Activated T-cell treated with anti-CD3 and anti-CD28 coated beads, Interleukin-2, amount 50 U/mL, for 24 hours (primary cell): ENCODE data around the gene YEATS2.
"Not testable (repeated sequence)": the region's sequence is repeated elsewhere in the genome, so short reads cannot be mapped to it uniquely, and the experiment has no call there.

ENCODE experiments used
- DNase-seq: peaks from one replicate; pipeline ENCODE4 v3.0.0-alpha.2; 2020
- H3K27ac Mint-ChIP-seq: 2 replicates; pipeline ENCODE4 v1.8.0; 2020; ENCODE audit warnings: mild to moderate bottlenecking, mixed read lengths
- H3K27me3 Mint-ChIP-seq: 2 replicates; pipeline ENCODE4 v1.8.0; 2020; ENCODE audit warnings: mixed read lengths
- H3K36me3 Mint-ChIP-seq: 2 replicates; pipeline ENCODE4 v1.8.0; 2020; ENCODE audit warnings: low read depth, mixed read lengths
- H3K4me1 Mint-ChIP-seq: 2 replicates; pipeline ENCODE4 v1.8.0; 2020; ENCODE audit warnings: low read depth, mixed read lengths
- H3K4me3 Mint-ChIP-seq: 2 replicates; pipeline ENCODE4 v1.8.0; 2020; ENCODE audit warnings: mild to moderate bottlenecking, moderate library complexity, mixed read lengths
- H3K9me3 Mint-ChIP-seq: 2 replicates; pipeline ENCODE4 v1.8.0; 2020; ENCODE audit warnings: mixed read lengths

Gene YEATS2

GRCh38 chr3:183777016-183777618 is 79.5 kb downstream of the YEATS2 start:
- Mint-ChIP-seq H3K27ac (no peak overlapping the region), H3K4me3 (no peak overlapping the region), H3K4me1 (no peaks in the 10 kb centered on the region), H3K9me3 (no peaks in the 10 kb centered on the region), H3K36me3 (peaks cover 92% of the 10 kb centered on the region), H3K27me3 (no peaks in the 10 kb centered on the region)
- DNase-seq = no peak

DNA sequence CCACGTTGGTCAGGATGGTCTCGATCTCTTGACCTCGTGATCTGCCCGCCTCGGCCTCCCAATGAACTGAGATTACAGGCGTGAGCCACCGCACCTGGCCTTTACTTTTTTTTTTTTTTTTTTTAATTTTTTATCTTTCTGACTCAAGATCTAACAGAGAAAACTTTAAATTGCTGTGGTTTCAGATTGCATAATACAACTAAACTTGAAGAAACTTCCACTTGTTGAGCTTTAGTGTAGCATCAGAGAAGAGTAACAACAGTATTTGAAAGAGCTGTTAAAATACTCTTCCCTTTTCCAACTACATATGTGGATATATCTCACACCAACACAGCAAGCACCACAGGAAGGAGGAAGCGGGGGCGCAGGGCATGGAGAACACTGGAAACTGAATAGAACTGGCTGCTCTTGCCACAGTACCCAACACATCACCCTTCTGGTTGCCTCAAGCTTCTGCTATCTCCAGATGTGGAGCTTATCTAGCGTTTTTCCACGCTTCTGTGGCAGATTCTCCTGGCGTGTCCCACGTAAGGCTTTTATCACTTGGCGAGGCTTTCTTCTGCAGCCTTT is 82.4 kb downstream of the YEATS2 start:
- peaks cover 8% of the 10 kb centered on the region for H3K4me1 Mint-ChIP-seq
- peaks cover 92% of the 10 kb centered on the region for H3K36me3 Mint-ChIP-seq
- H3K9me3 Mint-ChIP-seq = no peaks in the 10 kb centered on the region
- no peak for DNase-seq
- no peak overlapping the region for H3K4me3 Mint-ChIP-seq
- H3K27me3 Mint-ChIP-seq = no peaks in the 10 kb centered on the region
- H3K27ac Mint-ChIP-seq = no peak overlapping the region

DNA sequence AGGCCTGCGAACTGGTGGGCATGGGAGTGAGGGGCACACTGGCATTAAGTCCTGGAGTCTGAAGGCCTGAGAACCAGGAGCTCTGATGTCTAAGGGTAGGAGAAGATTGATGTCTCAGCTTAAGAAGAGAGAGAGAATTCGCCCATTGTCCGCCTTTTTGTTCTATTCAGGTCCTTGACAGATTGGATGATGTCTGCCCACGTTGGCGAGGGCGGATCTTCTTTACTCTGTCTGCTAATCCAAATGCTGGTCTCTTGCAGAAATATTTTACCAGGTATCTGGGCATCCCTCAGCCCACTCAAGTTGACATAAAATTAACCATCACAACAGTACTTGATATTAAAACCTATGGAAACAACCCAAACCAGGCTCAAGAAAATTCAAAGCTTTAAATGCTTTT is 83.6 kb downstream of the YEATS2 start:
- H3K36me3 Mint-ChIP-seq = peaks cover 91% of the 10 kb centered on the region
- H3K27me3 Mint-ChIP-seq = no peaks in the 10 kb centered on the region
- DNase-seq = no peak
- no peaks in the 10 kb centered on the region for H3K9me3 Mint-ChIP-seq
- H3K4me3 Mint-ChIP-seq = no peak overlapping the region
- H3K4me1 Mint-ChIP-seq = peaks cover 8% of the 10 kb centered on the region
- H3K27ac Mint-ChIP-seq = no peak overlapping the region

GRCh38 chr3:183782576-183783276 is 85.1 kb downstream of the YEATS2 start:
- no peaks in the 10 kb centered on the region for H3K27me3 Mint-ChIP-seq
- H3K9me3 Mint-ChIP-seq = no peaks in the 10 kb centered on the region
- H3K36me3 Mint-ChIP-seq = peaks cover 91% of the 10 kb centered on the region
- DNase-seq = no peak
- no peak overlapping the region for H3K27ac Mint-ChIP-seq
- peaks cover 8% of the 10 kb centered on the region for H3K4me1 Mint-ChIP-seq
- no peak overlapping the region for H3K4me3 Mint-ChIP-seq

- DNase-seq, H3K27me3 Mint-ChIP-seq, H3K4me3 Mint-ChIP-seq, H3K4me1 Mint-ChIP-seq, H3K27ac Mint-ChIP-seq, H3K9me3 Mint-ChIP-seq: not testable (repeated sequence)
- H3K36me3 Mint-ChIP-seq = peaks cover 88% of the 10 kb centered on the region
These were observed 86.9 kb downstream of the YEATS2 start for GRCh38 chr3:183784503-183784902.

GRCh38 chr3:183789826-183790225 is 92.2 kb downstream of the YEATS2 start:
- Mint-ChIP-seq H3K36me3 (peaks cover 87% of the 10 kb centered on the region), H3K4me1 (peaks cover 2% of the 10 kb centered on the region), H3K27me3 (no peaks in the 10 kb centered on the region), H3K9me3 (no peaks in the 10 kb centered on the region), H3K27ac (no peak overlapping the region), H3K4me3 (no peak overlapping the region)
- no peak for DNase-seq

GRCh38 chr3:183790700-183791099 is 93.1 kb downstream of the YEATS2 start:
- H3K4me1 Mint-ChIP-seq = peaks cover 2% of the 10 kb centered on the region
- no peak overlapping the region for H3K27ac Mint-ChIP-seq
- H3K4me3 Mint-ChIP-seq = no peak overlapping the region
- peaks cover 86% of the 10 kb centered on the region for H3K36me3 Mint-ChIP-seq
- H3K27me3 Mint-ChIP-seq = no peaks in the 10 kb centered on the region
- no peak for DNase-seq
- no peaks in the 10 kb centered on the region for H3K9me3 Mint-ChIP-seq

GRCh38 chr3:183792976-183793375 is 95.4 kb downstream of the YEATS2 start:
- Mint-ChIP-seq H3K27me3 (no peaks in the 10 kb centered on the region), H3K9me3 (no peaks in the 10 kb centered on the region), H3K4me1 (peaks cover 2% of the 10 kb centered on the region), H3K36me3 (peaks cover 82% of the 10 kb centered on the region), H3K27ac (no peak overlapping the region), H3K4me3 (no peak overlapping the region)
- no peak for DNase-seq

DNA sequence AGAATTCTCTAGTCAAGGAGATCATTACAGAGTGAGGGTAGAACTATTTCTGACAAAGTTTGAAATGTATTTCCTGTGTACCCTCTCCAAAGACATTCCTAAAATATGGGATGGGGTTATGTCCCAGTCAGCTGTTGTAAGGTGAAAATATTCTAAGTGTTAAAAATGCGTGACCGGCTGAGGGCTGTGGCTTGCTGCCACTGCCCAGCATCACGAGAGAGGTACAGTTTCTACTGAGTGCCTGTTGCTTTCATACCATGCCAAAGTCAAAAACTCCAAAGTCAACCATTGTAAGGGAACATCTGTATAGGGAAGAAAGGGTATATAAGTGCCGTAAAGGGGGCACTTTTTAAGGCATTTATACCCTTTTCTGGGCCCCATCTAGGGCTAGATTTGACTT is 96.9 kb downstream of the YEATS2 start:
- no peaks in the 10 kb centered on the region for H3K27me3 Mint-ChIP-seq
- H3K9me3 Mint-ChIP-seq = no peaks in the 10 kb centered on the region
- H3K36me3 Mint-ChIP-seq = peaks cover 84% of the 10 kb centered on the region
- H3K4me3 Mint-ChIP-seq = no peak overlapping the region
- H3K4me1 Mint-ChIP-seq = no peaks in the 10 kb centered on the region
- no peak overlapping the region for H3K27ac Mint-ChIP-seq
- no peak for DNase-seq

- H3K9me3 Mint-ChIP-seq = no peaks in the 10 kb centered on the region
- no peak overlapping the region for H3K27ac Mint-ChIP-seq
- no peak overlapping the region for H3K4me3 Mint-ChIP-seq
- no peaks in the 10 kb centered on the region for H3K4me1 Mint-ChIP-seq
- H3K36me3 Mint-ChIP-seq = peaks cover 83% of the 10 kb centered on the region
- H3K27me3 Mint-ChIP-seq = no peaks in the 10 kb centered on the region
- no peak for DNase-seq
These were observed 98.8 kb downstream of the YEATS2 start for GRCh38 chr3:183796372-183796771.

GRCh38 chr3:183797996-183798395 is 100.4 kb downstream of the YEATS2 start:
- H3K27ac Mint-ChIP-seq = no peak overlapping the region
- H3K9me3 Mint-ChIP-seq = no peaks in the 10 kb centered on the region
- peaks cover 85% of the 10 kb centered on the region for H3K36me3 Mint-ChIP-seq

GRCh38 chr3:183799461-183799860 is 101.9 kb downstream of the YEATS2 start:
- Mint-ChIP-seq H3K36me3 (peaks cover 85% of the 10 kb centered on the region), H3K9me3 (no peaks in the 10 kb centered on the region), H3K27me3 (no peaks in the 10 kb centered on the region), H3K4me1 (no peaks in the 10 kb centered on the region), H3K27ac (no peak overlapping the region), H3K4me3 (no peak overlapping the region)
- DNase-seq = no peak

More at GRCh38 chr3:183797996-183798395, 100.4 kb downstream of the YEATS2 start:
- DNase-seq = no peak
- Mint-ChIP-seq H3K4me3 (no peak overlapping the region), H3K4me1 (no peaks in the 10 kb centered on the region), H3K27me3 (no peaks in the 10 kb centered on the region)

- no peaks in the 10 kb centered on the region for H3K27me3 Mint-ChIP-seq
These were observed 102.8 kb downstream of the YEATS2 start for GRCh38 chr3:183800243-183800863.

GRCh38 chr3:183801601-183802000 is 104.0 kb downstream of the YEATS2 start:
- Mint-ChIP-seq H3K36me3 (peaks cover 93% of the 10 kb centered on the region), H3K4me3 (no peak overlapping the region), H3K4me1 (no peaks in the 10 kb centered on the region), H3K27ac (no peak overlapping the region), H3K27me3 (no peaks in the 10 kb centered on the region), H3K9me3 (no peaks in the 10 kb centered on the region)
- DNase-seq = no peak

More at GRCh38 chr3:183800243-183800863, 102.8 kb downstream of the YEATS2 start:
- H3K9me3 Mint-ChIP-seq = no peaks in the 10 kb centered on the region
- DNase-seq = no peak
- H3K36me3 Mint-ChIP-seq = peaks cover 91% of the 10 kb centered on the region
- H3K4me3 Mint-ChIP-seq = no peak overlapping the region
- no peaks in the 10 kb centered on the region for H3K4me1 Mint-ChIP-seq
- H3K27ac Mint-ChIP-seq = no peak overlapping the region

GRCh38 chr3:183802989-183803388 is 105.4 kb downstream of the YEATS2 start:
- Mint-ChIP-seq H3K27me3 (no peaks in the 10 kb centered on the region), H3K9me3 (no peaks in the 10 kb centered on the region), H3K36me3 (peaks cover 98% of the 10 kb centered on the region), H3K27ac (no peak overlapping the region), H3K4me3 (no peak overlapping the region), H3K4me1 (no peaks in the 10 kb centered on the region)
- DNase-seq = no peak
